ENCODE data around the gene LSM5.

The LSM5 gene

DNA sequence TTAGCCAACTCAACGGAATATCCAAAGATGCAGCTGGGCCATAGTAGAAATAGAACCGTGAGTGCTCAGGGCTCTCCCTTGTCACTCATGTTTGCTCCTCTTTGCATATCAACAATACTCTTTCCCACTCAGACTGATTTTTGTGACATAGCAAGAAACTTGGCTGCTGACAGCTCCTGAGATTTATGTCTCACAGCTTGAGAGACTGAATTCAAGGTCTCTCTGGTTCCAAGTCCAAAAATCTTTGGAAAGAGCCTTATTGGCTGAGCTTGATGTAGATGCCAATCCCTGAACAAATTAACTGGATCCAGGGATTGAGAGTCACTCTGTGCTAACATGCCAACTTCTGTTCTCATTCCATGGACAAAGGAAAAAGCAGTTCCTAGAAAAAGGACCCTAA lies 30.4 kb downstream of the LSM5 start:
- Histone ChIP-seq H3K27me3 (ENCODE audit: low read length) (no peaks in the 10 kb centered on the region), H3F3A (ENCODE audit: insufficient read depth) (no peaks in the 10 kb centered on the region), H3K27ac (ENCODE audit: low read depth, low read length) (no peak overlapping the region), H3K9me3 (ENCODE audit: insufficient read depth, low read length) (no peaks in the 10 kb centered on the region), H3K9me2 (replicated peaks; ENCODE audit: insufficient read depth, low read length) (no peaks in the 10 kb centered on the region), H3K4me3 (ENCODE audit: insufficient read depth, low read length, poor library complexity, severe bottlenecking) (no peak overlapping the region), H3K9ac (ENCODE audit: low read length) (no peak overlapping the region), H3K4me2 (ENCODE audit: low read depth, low read length, poor library complexity, severe bottlenecking) (no peak overlapping the region), H2AFZ (ENCODE audit: low read depth, low read length, severe bottlenecking) (no peak overlapping the region), H4K20me1 (ENCODE audit: low read depth, low read length) (no peaks in the 10 kb centered on the region), H3K79me2 (ENCODE audit: insufficient read depth, low read length) (no peaks in the 10 kb centered on the region), H3K36me3 (ENCODE audit: low read length) (no peaks in the 10 kb centered on the region)
- TF ChIP-seq, protein P1, sequence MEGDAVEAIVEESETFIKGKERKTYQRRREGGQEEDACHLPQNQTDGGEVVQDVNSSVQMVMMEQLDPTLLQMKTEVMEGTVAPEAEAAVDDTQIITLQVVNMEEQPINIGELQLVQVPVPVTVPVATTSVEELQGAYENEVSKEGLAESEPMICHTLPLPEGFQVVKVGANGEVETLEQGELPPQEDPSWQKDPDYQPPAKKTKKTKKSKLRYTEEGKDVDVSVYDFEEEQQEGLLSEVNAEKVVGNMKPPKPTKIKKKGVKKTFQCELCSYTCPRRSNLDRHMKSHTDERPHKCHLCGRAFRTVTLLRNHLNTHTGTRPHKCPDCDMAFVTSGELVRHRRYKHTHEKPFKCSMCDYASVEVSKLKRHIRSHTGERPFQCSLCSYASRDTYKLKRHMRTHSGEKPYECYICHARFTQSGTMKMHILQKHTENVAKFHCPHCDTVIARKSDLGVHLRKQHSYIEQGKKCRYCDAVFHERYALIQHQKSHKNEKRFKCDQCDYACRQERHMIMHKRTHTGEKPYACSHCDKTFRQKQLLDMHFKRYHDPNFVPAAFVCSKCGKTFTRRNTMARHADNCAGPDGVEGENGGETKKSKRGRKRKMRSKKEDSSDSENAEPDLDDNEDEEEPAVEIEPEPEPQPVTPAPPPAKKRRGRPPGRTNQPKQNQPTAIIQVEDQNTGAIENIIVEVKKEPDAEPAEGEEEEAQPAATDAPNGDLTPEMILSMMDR (IDR thresholded peaks at IDR 0.05; ENCODE audit: insufficient read depth, low read length, poor library complexity, severe bottlenecking), result no peak
- no peak for TF ChIP-seq EZH2phosphoT487 (conservative IDR thresholded peaks at IDR 0.05; ENCODE audit: low read length)

DNA sequence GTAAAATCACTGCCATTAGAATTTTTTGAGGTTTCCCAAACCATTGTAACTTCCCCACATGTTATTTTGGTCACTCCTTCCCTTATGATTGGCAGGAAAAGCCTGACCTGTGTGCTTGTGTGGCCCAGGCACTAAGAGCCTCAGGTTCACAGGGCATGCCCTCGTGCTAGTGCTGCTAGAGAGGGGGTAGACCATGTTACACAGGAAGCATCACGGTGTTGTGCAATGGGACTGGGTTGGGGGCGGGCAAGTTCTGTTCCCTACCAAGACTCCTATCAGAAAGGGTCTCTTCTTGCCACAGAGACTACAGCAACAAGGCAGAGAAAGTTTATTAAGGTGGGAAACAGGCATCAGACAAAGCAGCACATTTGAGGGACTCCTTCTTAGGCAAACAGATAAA lies 32.2 kb downstream of the LSM5 start:
- Histone ChIP-seq H3K9ac (ENCODE audit: low read length) (no peak overlapping the region), H3K27ac (ENCODE audit: low read depth, low read length) (no peak overlapping the region), H3K36me3 (ENCODE audit: low read length) (no peaks in the 10 kb centered on the region), H3K27me3 (ENCODE audit: low read length) (no peaks in the 10 kb centered on the region), H3K9me3 (ENCODE audit: insufficient read depth, low read length) (no peaks in the 10 kb centered on the region), H2AFZ (ENCODE audit: low read depth, low read length, severe bottlenecking) (no peak overlapping the region), H3K4me2 (ENCODE audit: low read depth, low read length, poor library complexity, severe bottlenecking) (no peak overlapping the region), H4K20me1 (ENCODE audit: low read depth, low read length) (no peaks in the 10 kb centered on the region), H3F3A (ENCODE audit: insufficient read depth) (no peaks in the 10 kb centered on the region), H3K79me2 (ENCODE audit: insufficient read depth, low read length) (no peaks in the 10 kb centered on the region), H3K4me3 (ENCODE audit: insufficient read depth, low read length, poor library complexity, severe bottlenecking) (no peak overlapping the region), H3K9me2 (replicated peaks; ENCODE audit: insufficient read depth, low read length) (no peaks in the 10 kb centered on the region)
- TF ChIP-seq, protein P1 (IDR thresholded peaks at IDR 0.05; ENCODE audit: insufficient read depth, low read length, poor library complexity, severe bottlenecking), result no peak
- no peak for TF ChIP-seq EZH2phosphoT487 (conservative IDR thresholded peaks at IDR 0.05; ENCODE audit: low read length)

DNA sequence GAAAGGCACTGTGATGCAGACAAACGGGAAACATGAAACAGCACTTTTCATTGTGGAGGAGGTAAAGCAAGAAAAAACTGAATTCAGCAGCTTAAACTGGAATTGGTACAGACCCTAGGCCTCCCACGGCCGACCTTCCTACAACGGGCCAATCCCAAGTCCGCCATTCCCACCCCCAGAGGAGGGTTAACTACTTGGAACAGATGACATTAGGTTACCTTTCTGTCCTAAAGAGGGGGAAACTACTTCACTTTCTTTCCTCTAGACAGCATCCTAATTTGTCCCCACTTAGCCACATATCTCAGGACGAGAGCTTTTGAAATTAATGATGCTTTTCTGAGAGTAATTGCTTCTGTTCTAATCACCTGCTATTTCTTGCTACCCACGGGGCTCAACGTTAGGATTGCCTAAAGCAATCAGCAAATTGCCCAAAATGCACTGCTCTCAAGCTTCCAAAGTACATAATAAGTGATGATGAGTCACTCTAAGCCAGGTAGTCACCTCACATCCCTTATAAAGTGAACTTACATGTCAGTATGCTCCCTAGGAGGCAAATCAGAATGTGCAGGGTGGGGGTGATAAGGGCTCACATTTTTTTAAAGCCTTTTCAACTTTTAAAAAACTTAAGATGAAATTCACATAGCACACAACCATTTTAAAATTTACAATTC lies 36.7 kb downstream of the LSM5 start:
- Histone ChIP-seq H3K9ac (ENCODE audit: low read length) (no peak overlapping the region), H3K79me2 (ENCODE audit: insufficient read depth, low read length) (no peaks in the 10 kb centered on the region), H3K9me3 (ENCODE audit: insufficient read depth, low read length) (no peaks in the 10 kb centered on the region), H3K27me3 (ENCODE audit: low read length) (no peaks in the 10 kb centered on the region), H3K4me2 (ENCODE audit: low read depth, low read length, poor library complexity, severe bottlenecking) (no peak overlapping the region), H2AFZ (ENCODE audit: low read depth, low read length, severe bottlenecking) (no peak overlapping the region), H4K20me1 (ENCODE audit: low read depth, low read length) (no peaks in the 10 kb centered on the region), H3K9me2 (replicated peaks; ENCODE audit: insufficient read depth, low read length) (no peaks in the 10 kb centered on the region), H3K36me3 (ENCODE audit: low read length) (no peaks in the 10 kb centered on the region), H3K27ac (ENCODE audit: low read depth, low read length) (no peak overlapping the region), H3F3A (ENCODE audit: insufficient read depth) (no peaks in the 10 kb centered on the region), H3K4me3 (ENCODE audit: insufficient read depth, low read length, poor library complexity, severe bottlenecking) (no peak overlapping the region)
- no peak for TF ChIP-seq EZH2phosphoT487 (conservative IDR thresholded peaks at IDR 0.05; ENCODE audit: low read length)
- TF ChIP-seq, protein P1 (IDR thresholded peaks at IDR 0.05; ENCODE audit: insufficient read depth, low read length, poor library complexity, severe bottlenecking), result no peak

Measured in SU-DHL-6 (cell line).